Stimulated activated naive CD4-positive, alpha-beta T cell (primary cell): ENCODE measurements around the gene ZNRF1.
"Not testable (repeated sequence)": the region's sequence is repeated elsewhere in the genome, so short reads cannot be mapped to it uniquely, and the experiment has no call there.

Experiments
- DNase-seq, 6 experiments: peaks; one replicate each; lab custom pipeline; 2025; lab: John Stamatoyannopoulos, UW

ZNRF1 gene

GRCh38 chr16:75002474-75002873 is 3.6 kb downstream of the ZNRF1 start:
- DNase-seq, result no peak

- no peak for DNase-seq
Measured at GRCh38 chr16:75003931-75004330, 5.1 kb downstream of the ZNRF1 start.

- DNase-seq, result no peak
Measured at GRCh38 chr16:75004460-75004859, 5.6 kb downstream of the ZNRF1 start.

- DNase-seq, result no peak
Measured at GRCh38 chr16:75005697-75006096, 6.9 kb downstream of the ZNRF1 start.

GRCh38 chr16:75007443-75007842 is 8.6 kb downstream of the ZNRF1 start:
- no peak for DNase-seq

- no peak for DNase-seq
Measured at GRCh38 chr16:75010427-75010826, 11.6 kb downstream of the ZNRF1 start.

- no peak for DNase-seq
Measured at GRCh38 chr16:75011634-75012307, 12.9 kb downstream of the ZNRF1 start.

- DNase-seq, result no peak
Measured at GRCh38 chr16:75012380-75013081, 13.7 kb downstream of the ZNRF1 start.

GRCh38 chr16:75013123-75013522 is 14.3 kb downstream of the ZNRF1 start:
- DNase-seq, result not testable (repeated sequence)

- DNase-seq, result no peak
Measured at GRCh38 chr16:75014318-75014717, 15.5 kb downstream of the ZNRF1 start.

GRCh38 chr16:75016451-75017081 is 17.7 kb downstream of the ZNRF1 start:
- not testable (repeated sequence) for DNase-seq

- DNase-seq, result no peak
Measured at GRCh38 chr16:75017670-75018525, 19.1 kb downstream of the ZNRF1 start.

- no peak for DNase-seq
Measured at GRCh38 chr16:75019007-75019406, 20.2 kb downstream of the ZNRF1 start.

- no peak for DNase-seq
Measured at GRCh38 chr16:75019586-75019985, 20.8 kb downstream of the ZNRF1 start.

- DNase-seq, result no peak
Measured at GRCh38 chr16:75021410-75021809, 22.6 kb downstream of the ZNRF1 start.

- no peak for DNase-seq
Measured at GRCh38 chr16:75022567-75022966, 23.7 kb downstream of the ZNRF1 start.

- DNase-seq, result no peak
Measured at GRCh38 chr16:75023009-75023408, 24.2 kb downstream of the ZNRF1 start.

GRCh38 chr16:75024182-75024581 is 25.4 kb downstream of the ZNRF1 start:
- DNase-seq, result no peak

- DNase-seq, result no peak
Measured at GRCh38 chr16:75024594-75024993, 25.8 kb downstream of the ZNRF1 start.

- no peak for DNase-seq
Measured at GRCh38 chr16:75025761-75026160, 26.9 kb downstream of the ZNRF1 start.

GRCh38 chr16:75026239-75026891 is 27.5 kb downstream of the ZNRF1 start:
- not testable (repeated sequence) for DNase-seq

- no peak for DNase-seq
Measured at GRCh38 chr16:75026892-75027391, 28.1 kb downstream of the ZNRF1 start.
